ENCODE data around the gene GREB1L. TPM values are rescaled to one million over a fixed set of nuclear protein-coding genes. Genes with fewer than 3 reads are reported as not detected.

Gene GREB1L
- total and polyA plus RNA-seq, 2 of the 13 experiments (the other 11 are each of a cell fraction or from before 2014, with no cell fraction given) = 0.17 to 0.66 TPM

DNA sequence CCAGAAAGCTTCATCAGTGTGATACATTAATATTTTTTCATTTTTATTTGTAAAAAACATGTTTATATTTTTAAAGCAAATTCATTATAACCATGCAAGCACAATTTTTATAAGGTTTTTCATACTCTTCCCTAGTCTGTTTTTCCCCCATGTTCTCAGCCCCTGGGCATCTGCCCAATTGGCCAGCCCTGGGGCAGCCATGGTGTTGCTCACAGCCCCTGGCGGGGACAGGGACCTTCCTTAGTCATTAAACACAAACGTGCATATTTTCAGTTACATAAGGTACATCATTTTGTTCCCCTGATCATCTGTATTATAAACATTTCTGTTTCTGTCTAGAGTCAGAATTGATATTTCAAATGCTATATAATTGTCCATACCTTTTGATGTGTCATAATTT is 208.5 kb downstream of the GREB1L start (continued):
- TF ChIP-seq, protein P1, sequence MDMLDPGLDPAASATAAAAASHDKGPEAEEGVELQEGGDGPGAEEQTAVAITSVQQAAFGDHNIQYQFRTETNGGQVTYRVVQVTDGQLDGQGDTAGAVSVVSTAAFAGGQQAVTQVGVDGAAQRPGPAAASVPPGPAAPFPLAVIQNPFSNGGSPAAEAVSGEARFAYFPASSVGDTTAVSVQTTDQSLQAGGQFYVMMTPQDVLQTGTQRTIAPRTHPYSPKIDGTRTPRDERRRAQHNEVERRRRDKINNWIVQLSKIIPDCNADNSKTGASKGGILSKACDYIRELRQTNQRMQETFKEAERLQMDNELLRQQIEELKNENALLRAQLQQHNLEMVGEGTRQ (IDR thresholded peaks at IDR 0.05; ENCODE audit: low read depth, low read length) = no peak
- TF ChIP-seq, protein P1 (CRISPR knock-in tag; IDR thresholded peaks at IDR 0.05; ENCODE audit: borderline replicate concordance) = no peak
- TF ChIP-seq, protein P2, sequence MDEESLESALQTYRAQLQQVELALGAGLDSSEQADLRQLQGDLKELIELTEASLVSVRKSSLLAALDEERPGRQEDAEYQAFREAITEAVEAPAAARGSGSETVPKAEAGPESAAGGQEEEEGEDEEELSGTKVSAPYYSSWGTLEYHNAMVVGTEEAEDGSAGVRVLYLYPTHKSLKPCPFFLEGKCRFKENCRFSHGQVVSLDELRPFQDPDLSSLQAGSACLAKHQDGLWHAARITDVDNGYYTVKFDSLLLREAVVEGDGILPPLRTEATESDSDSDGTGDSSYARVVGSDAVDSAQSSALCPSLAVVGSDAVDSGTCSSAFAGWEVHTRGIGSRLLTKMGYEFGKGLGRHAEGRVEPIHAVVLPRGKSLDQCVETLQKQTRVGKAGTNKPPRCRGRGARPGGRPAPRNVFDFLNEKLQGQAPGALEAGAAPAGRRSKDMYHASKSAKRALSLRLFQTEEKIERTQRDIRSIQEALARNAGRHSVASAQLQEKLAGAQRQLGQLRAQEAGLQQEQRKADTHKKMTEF (CRISPR knock-in tag; IDR thresholded peaks at IDR 0.05) = no peak

DNA sequence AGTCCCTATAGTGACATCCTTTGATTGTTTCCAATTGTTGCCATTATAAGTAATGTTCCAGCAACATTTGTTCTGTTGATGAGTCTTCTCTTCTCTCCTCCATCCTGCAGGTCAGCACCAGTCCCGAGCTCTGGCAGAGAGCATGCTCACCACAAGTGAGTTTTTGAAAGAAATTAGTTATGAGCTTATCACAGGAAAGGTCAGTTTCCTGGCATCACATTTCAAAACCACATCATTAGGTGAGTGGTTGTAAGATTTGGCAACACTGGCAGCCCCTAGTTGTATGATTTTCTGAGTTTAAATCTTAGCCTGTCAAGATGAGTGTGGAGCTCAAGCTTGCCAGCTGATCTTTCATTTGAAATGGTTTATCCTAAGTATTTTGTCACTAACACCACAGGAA is 208.9 kb downstream of the GREB1L start:
- in situ Hi-C loops (cut with HindIII; ENCODE audit: extremely low pct_ligation_motif_present, low pct_unique_long_range_greater_than_20kb) (no loop called here), intact Hi-C loops (cut with micrococcal nuclease; ENCODE audit: unreplicated experiment) (no loop called here)
- 0% methylated on average over 1 of the region's 1 CpG for WGBS (ENCODE audit: low lambda C conversion rate)
- TF ChIP-seq ZNF747 (CRISPR knock-in tag; IDR thresholded peaks at IDR 0.05; ENCODE audit: borderline replicate concordance) (no peak), MIER2 (CRISPR knock-in tag; IDR thresholded peaks at IDR 0.05) (no peak), ZNF598 (CRISPR knock-in tag; IDR thresholded peaks at IDR 0.05; ENCODE audit: borderline replicate concordance) (no peak), ZNF331 (CRISPR knock-in tag; IDR thresholded peaks at IDR 0.05) (no peak), NFIC (IDR thresholded peaks at IDR 0.05; ENCODE audit: low read length) (no peak), KDM3A (CRISPR knock-in tag; IDR thresholded peaks at IDR 0.05; ENCODE audit: low read depth) (no peak), HOXD1 (CRISPR knock-in tag; IDR thresholded peaks at IDR 0.05) (no peak), ZNF83 (CRISPR knock-in tag; IDR thresholded peaks at IDR 0.05; ENCODE audit: borderline replicate concordance) (no peak), STAG1 (CRISPR knock-in tag; IDR thresholded peaks at IDR 0.05) (no peak)
- TF ChIP-seq, protein P3, sequence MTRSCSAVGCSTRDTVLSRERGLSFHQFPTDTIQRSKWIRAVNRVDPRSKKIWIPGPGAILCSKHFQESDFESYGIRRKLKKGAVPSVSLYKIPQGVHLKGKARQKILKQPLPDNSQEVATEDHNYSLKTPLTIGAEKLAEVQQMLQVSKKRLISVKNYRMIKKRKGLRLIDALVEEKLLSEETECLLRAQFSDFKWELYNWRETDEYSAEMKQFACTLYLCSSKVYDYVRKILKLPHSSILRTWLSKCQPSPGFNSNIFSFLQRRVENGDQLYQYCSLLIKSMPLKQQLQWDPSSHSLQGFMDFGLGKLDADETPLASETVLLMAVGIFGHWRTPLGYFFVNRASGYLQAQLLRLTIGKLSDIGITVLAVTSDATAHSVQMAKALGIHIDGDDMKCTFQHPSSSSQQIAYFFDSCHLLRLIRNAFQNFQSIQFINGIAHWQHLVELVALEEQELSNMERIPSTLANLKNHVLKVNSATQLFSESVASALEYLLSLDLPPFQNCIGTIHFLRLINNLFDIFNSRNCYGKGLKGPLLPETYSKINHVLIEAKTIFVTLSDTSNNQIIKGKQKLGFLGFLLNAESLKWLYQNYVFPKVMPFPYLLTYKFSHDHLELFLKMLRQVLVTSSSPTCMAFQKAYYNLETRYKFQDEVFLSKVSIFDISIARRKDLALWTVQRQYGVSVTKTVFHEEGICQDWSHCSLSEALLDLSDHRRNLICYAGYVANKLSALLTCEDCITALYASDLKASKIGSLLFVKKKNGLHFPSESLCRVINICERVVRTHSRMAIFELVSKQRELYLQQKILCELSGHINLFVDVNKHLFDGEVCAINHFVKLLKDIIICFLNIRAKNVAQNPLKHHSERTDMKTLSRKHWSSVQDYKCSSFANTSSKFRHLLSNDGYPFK (CRISPR knock-in tag; IDR thresholded peaks at IDR 0.05; ENCODE audit: borderline replicate concordance) = no peak
- TF ChIP-seq, protein P4, sequence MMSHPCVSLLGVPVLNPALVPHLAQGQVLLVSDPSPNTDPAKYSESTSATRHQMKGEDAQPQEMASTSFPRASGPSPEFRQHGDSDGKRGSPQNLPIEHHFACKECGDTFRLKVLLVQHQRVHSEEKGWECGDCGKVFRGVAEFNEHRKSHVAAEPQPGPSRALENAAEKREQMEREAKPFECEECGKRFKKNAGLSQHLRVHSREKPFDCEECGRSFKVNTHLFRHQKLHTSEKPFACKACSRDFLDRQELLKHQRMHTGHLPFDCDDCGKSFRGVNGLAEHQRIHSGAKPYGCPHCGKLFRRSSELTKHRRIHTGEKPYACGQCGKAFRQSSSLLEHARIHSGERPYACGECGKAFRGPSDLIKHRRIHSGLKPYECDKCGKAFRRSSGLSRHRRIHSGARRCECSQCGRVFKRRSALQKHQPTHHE (CRISPR knock-in tag; IDR thresholded peaks at IDR 0.05; ENCODE audit: borderline replicate concordance) = no peak
- TF ChIP-seq, protein P5, sequence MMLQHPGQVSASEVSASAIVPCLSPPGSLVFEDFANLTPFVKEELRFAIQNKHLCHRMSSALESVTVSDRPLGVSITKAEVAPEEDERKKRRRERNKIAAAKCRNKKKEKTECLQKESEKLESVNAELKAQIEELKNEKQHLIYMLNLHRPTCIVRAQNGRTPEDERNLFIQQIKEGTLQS (CRISPR knock-in tag; IDR thresholded peaks at IDR 0.05) = no peak
- ChIA-PET CTCF (ENCODE audit: low intra/inter-chr PET ratio, low total read pairs) (no interaction called here), POLR2A (no interaction called here)
- H3K4me1 ChIP-seq (ENCODE audit: insufficient read depth, low read length) = no peaks in the 10 kb centered on the region
- no peaks in the 10 kb centered on the region for H3K36me3 ChIP-seq (replicated peaks in 1 of 2; ENCODE audit: control insufficient read depth in 1 of 2, insufficient read depth in 2 of 2, low read length in 2 of 2)
- no peak overlapping the region for H3K4me2 ChIP-seq (ENCODE audit: low read depth, low read length)
- ATAC-seq (no peak), FAIRE-seq (no peak), DNase-seq (ENCODE audit: low spot score) (no peak)
- H3K27me3 ChIP-seq (ENCODE audit: control insufficient read depth in 1 of 2, insufficient read depth in 2 of 2, low read length in 2 of 2) = no peaks in the 10 kb centered on the region; a peak in 1 of 5 replicates
- no peaks in the 10 kb centered on the region for H3K79me2 ChIP-seq (ENCODE audit: insufficient read depth, low read length)
- no TSS peak for BruUV-seq (replicated peaks)
- no peak overlapping the region for H3K9ac ChIP-seq (ENCODE audit: insufficient read depth, low read depth, low read length)
- H2AFZ ChIP-seq (ENCODE audit: low read length) = no peak overlapping the region
- H3K9me3 ChIP-seq (ENCODE audit: low read length) = no peaks in the 10 kb centered on the region
- no peak overlapping the region for H3K4me3 ChIP-seq (replicated peaks in 1 of 3; ENCODE audit: insufficient read depth in 1 of 3, low read depth in 2 of 3, low read length in 3 of 3)
- no peak overlapping the region for H3K27ac ChIP-seq (ENCODE audit: extremely low read length, insufficient read depth, low read length)
- no peaks in the 10 kb centered on the region for H4K20me1 ChIP-seq (ENCODE audit: insufficient read depth, low read length)

Measured in HepG2 (cell line).